HEK293T (cell line): ENCODE data around the gene RAPGEF1.

Source experiments
- CTCF ChIA-PET: fragments of 350-600 bp; formaldehyde crosslinking; extraction: SDS; loops from one replicate; lab custom pipeline; 2021; ENCODE audit warnings: antibody characterized with exemption, inconsistent platforms; lab: Yijun Ruan, JAX
- POLR2A ChIA-PET: fragments of 350-600 bp; formaldehyde crosslinking; extraction: SDS; loops from one replicate; lab custom pipeline; 2020; ENCODE audit warnings: antibody characterized with exemption, inconsistent platforms; lab: Yijun Ruan, JAX
- DNase-seq: peaks from one replicate; pipeline ENCODE4 v3.0.0; 2012; ENCODE audit warnings: mixed read lengths; ENCODE audit errors: extremely low spot score
- ARNT ChIP-seq: fragments of 450-650 bp; IDR thresholded peaks from 2 replicates; pipeline ENCODE4 v1.6.1; 2017; ENCODE audit warnings: mild to moderate bottlenecking
- BHLHE40 ChIP-seq: fragments of 450-650 bp; IDR thresholded peaks from 2 replicates; pipeline ENCODE4 v1.6.1; 2016; ENCODE audit warnings: mild to moderate bottlenecking, moderate library complexity, borderline replicate concordance
- CTBP1 ChIP-seq: fragments of 450-650 bp; IDR thresholded peaks from 2 replicates; pipeline ENCODE4 v1.6.1; 2016; ENCODE audit warnings: borderline replicate concordance
- ELF4 ChIP-seq: fragments of 450-650 bp; IDR thresholded peaks from 2 replicates; pipeline ENCODE4 v1.6.1; 2017; ENCODE audit warnings: antibody characterized with exemption
- FOXA1 ChIP-seq: fragments of 450-650 bp; IDR thresholded peaks from 2 replicates; pipeline ENCODE4 v1.6.1; 2016; ENCODE audit warnings: mild to moderate bottlenecking
- FOXK2 ChIP-seq: fragments of 450-650 bp; IDR thresholded peaks from 2 replicates; pipeline ENCODE4 v1.6.1; 2016; ENCODE audit warnings: mild to moderate bottlenecking
- FOXM1 ChIP-seq: fragments of 450-650 bp; IDR thresholded peaks from 2 replicates; pipeline ENCODE4 v1.6.1; 2017; ENCODE audit warnings: mild to moderate bottlenecking, borderline replicate concordance
- HDGF ChIP-seq: fragments of 450-650 bp; IDR thresholded peaks from 2 replicates; pipeline ENCODE4 v1.6.1; 2017; ENCODE audit warnings: antibody characterized with exemption, borderline replicate concordance
- L3MBTL2 ChIP-seq: fragments of 450-650 bp; conservative IDR thresholded peaks from 2 replicates; pipeline ENCODE4 v1.6.1; 2016; ENCODE audit warnings: mild to moderate bottlenecking
- LEF1 ChIP-seq: fragments of 450-650 bp; IDR thresholded peaks from 2 replicates; pipeline ENCODE4 v1.6.1; 2017; ENCODE audit warnings: mild to moderate bottlenecking, borderline replicate concordance
- NFRKB ChIP-seq: fragments of 450-650 bp; IDR thresholded peaks from 2 replicates; pipeline ENCODE4 v1.6.1; 2016; ENCODE audit warnings: mild to moderate bottlenecking, moderate library complexity
- PKNOX1 ChIP-seq: fragments of 450-650 bp; IDR thresholded peaks from 2 replicates; pipeline ENCODE4 v1.6.1; 2016
- SP1 ChIP-seq: fragments of 450-650 bp; IDR thresholded peaks from 2 replicates; pipeline ENCODE4 v1.6.1; 2017
- SUZ12 ChIP-seq: fragments of 450-650 bp; IDR thresholded peaks from 2 replicates; pipeline ENCODE4 v1.6.1; 2016; ENCODE audit warnings: mild to moderate bottlenecking
- TARDBP ChIP-seq: fragments of 450-650 bp; IDR thresholded peaks from 2 replicates; pipeline ENCODE4 v1.6.1; 2016
- ZNF384 ChIP-seq: fragments of 450-650 bp; IDR thresholded peaks from 2 replicates; pipeline ENCODE4 v1.6.1; 2016

RAPGEF1 gene

GRCh38 chr9:131612851-131613250 lies 127.0 kb downstream of the RAPGEF1 start:
- CTCF ChIA-PET, result no interaction called here
- TF ChIP-seq FOXM1, result no peak
- TF ChIP-seq NFRKB, result no peak
- no peak for TF ChIP-seq PKNOX1
- TF ChIP-seq SP1, result no peak
- TF ChIP-seq HDGF, result no peak
- no peak for TF ChIP-seq CTBP1
- TF ChIP-seq FOXK2, result no peak
- TF ChIP-seq ZNF384, result no peak
- no peak for TF ChIP-seq FOXA1
- TF ChIP-seq TARDBP, result no peak
- TF ChIP-seq SUZ12, result no peak
- TF ChIP-seq L3MBTL2, result no peak
- DNase-seq, result no peak
- POLR2A ChIA-PET, result no interaction called here

- TF ChIP-seq ELF4, result no peak
- TF ChIP-seq L3MBTL2, result no peak
- no peak for TF ChIP-seq PKNOX1
- no peak for TF ChIP-seq SUZ12
- no peak for TF ChIP-seq BHLHE40
- no peak for TF ChIP-seq ARNT
- TF ChIP-seq SP1, result no peak
- no peak for TF ChIP-seq LEF1
- no peak for TF ChIP-seq HDGF
- POLR2A ChIA-PET, result interaction anchor here (0.5 to 0.7 kb wide), 2 partner anchors 14 to 486 kb away, joined by 3 to 4 read pairs; partner anchors contain the start of gene NUP214
- CTCF ChIA-PET, result interaction anchor here (0.7 kb wide), 1 partner anchor 628 kb away, joined by 7 read pairs; no protein-coding TSS in a partner anchor
- no peak for DNase-seq
Observed at GRCh38 chr9:131611586-131612315, 128.1 kb downstream of the RAPGEF1 start.

- no peak for DNase-seq
- TF ChIP-seq SP1 (no peak), HDGF (no peak), LEF1 (no peak), TARDBP (no peak), NFRKB (no peak), FOXA1 (no peak), ARNT (no peak), L3MBTL2 (no peak), FOXK2 (no peak), BHLHE40 (no peak)
- ChIA-PET CTCF (no interaction called here), POLR2A (no interaction called here)
Observed at GRCh38 chr9:131610231-131610761, 129.6 kb downstream of the RAPGEF1 start.

- CTCF ChIA-PET, result interaction anchor here (0.6 kb wide), 2 partner anchors 18 to 1453 kb away, joined by 3 to 4 read pairs; no protein-coding TSS in a partner anchor
- TF ChIP-seq ARNT (no peak), PKNOX1 (no peak), TARDBP (no peak), NFRKB (no peak)
- no peak for DNase-seq
- POLR2A ChIA-PET, result interaction anchor here (0.9 kb wide), 1 partner anchor 130 kb away, joined by 3 read pairs; no protein-coding TSS in a partner anchor
Observed at GRCh38 chr9:131609099-131609830, 130.6 kb downstream of the RAPGEF1 start.

GRCh38 chr9:131608493-131609037 lies 131.3 kb downstream of the RAPGEF1 start:
- CTCF ChIA-PET, result interaction anchor here (0.6 kb wide), 1 partner anchor 1452 kb away, joined by 4 read pairs; no protein-coding TSS in a partner anchor
- TF ChIP-seq NFRKB (no peak), ELF4 (no peak), L3MBTL2 (no peak), BHLHE40 (no peak), ARNT (no peak), TARDBP (no peak), FOXA1 (no peak), HDGF (no peak), ZNF384 (no peak), FOXM1 (no peak), LEF1 (no peak), SP1 (no peak), FOXK2 (no peak), SUZ12 (no peak), PKNOX1 (no peak), CTBP1 (no peak)

More at GRCh38 chr9:131608493-131609037, 131.3 kb downstream of the RAPGEF1 start:
- DNase-seq, result no peak
- POLR2A ChIA-PET, result interaction anchor here (0.9 kb wide), 1 partner anchor 130 kb away, joined by 3 read pairs; no protein-coding TSS in a partner anchor
